ENCODE data around the gene LIPE.

The LIPE gene

DNA sequence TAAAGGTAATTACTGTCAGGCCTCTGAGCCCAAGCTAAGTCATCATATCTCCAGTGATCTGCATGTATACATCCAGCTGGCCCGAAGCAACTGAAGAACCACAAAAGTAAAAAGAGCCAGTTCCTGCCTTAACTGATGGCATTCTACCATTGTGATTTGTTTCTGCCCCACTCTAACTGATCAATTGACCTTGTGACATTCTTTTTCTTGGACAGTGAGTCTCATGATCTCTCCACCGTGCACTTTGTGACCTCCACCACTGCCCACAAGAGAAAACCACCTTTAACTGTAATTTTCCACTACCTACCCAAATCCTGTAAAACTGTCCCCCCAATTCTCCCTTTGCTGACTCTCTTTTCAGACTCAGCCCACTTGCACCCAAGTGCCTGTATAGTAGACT, 32.7 kb upstream of the LIPE start:
- no peaks in the 10 kb centered on the region for H3K9me3 ChIP-seq (ENCODE audit: insufficient read depth, low read depth, low read length)
- no peaks in the 10 kb centered on the region for H4K20me1 ChIP-seq (ENCODE audit: insufficient read depth, low read length, poor library complexity, severe bottlenecking)
- no peaks in the 10 kb centered on the region for H3K36me3 ChIP-seq (ENCODE audit: insufficient read depth, low read length)
- peaks cover 7% of the 10 kb centered on the region for H3K4me1 ChIP-seq (ENCODE audit: insufficient read depth, low read length, poor library complexity, severe bottlenecking)
- no peaks in the 10 kb centered on the region for H3K27me3 ChIP-seq (ENCODE audit: insufficient read depth, low read length, poor library complexity, severe bottlenecking)
- H3K4me2 ChIP-seq (ENCODE audit: low read depth, low read length, poor library complexity, severe bottlenecking), result no peak overlapping the region
- H3K9ac ChIP-seq (ENCODE audit: low read depth, low read length, poor library complexity, severe bottlenecking), result no peak overlapping the region
- no peaks in the 10 kb centered on the region for H3K79me2 ChIP-seq (ENCODE audit: insufficient read depth, low read length)
- TF ChIP-seq EZH2phosphoT487 (IDR thresholded peaks at IDR 0.05; ENCODE audit: borderline replicate concordance), result no peak
- no peak overlapping the region for H3K4me3 ChIP-seq (ENCODE audit: low read length, poor library complexity, severe bottlenecking)
- H3K9me2 ChIP-seq (replicated peaks; ENCODE audit: low read depth, low read length), result no peaks in the 10 kb centered on the region
- no peak overlapping the region for H2AFZ ChIP-seq (ENCODE audit: low read length)
- no peaks in the 10 kb centered on the region for H3F3A ChIP-seq (ENCODE audit: low read depth)

DNA sequence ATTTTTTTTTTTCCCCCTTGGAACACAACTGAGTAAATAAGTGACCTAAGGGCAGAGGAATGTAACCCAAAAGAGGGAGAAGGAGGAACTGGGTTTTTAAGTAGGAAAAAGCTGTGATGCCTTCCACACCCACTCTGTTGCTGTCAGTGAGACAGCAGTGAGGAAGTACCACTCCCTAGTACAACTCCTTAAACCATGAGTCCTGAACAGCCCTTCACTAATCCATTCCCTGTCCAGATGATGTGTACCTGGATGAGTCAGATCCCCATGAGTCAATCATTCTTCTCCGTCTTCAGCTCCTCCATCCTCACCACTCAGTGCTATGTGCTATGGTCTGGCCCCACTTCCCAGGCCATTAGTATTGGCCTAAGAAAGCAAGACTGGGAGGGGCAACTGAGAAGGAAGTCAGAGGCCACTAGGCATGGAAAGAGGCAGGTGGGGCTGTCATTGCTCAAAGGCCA, 28.5 kb upstream of the LIPE start:
- H3K4me2 ChIP-seq (ENCODE audit: low read depth, low read length, poor library complexity, severe bottlenecking), result no peak overlapping the region
- no peaks in the 10 kb centered on the region for H4K20me1 ChIP-seq (ENCODE audit: insufficient read depth, low read length, poor library complexity, severe bottlenecking)
- H3K9me2 ChIP-seq (replicated peaks; ENCODE audit: low read depth, low read length), result no peaks in the 10 kb centered on the region
- no peak overlapping the region for H3K4me3 ChIP-seq (ENCODE audit: low read length, poor library complexity, severe bottlenecking)
- no peaks in the 10 kb centered on the region for H3K27me3 ChIP-seq (ENCODE audit: insufficient read depth, low read length, poor library complexity, severe bottlenecking)
- H3F3A ChIP-seq (ENCODE audit: low read depth), result no peaks in the 10 kb centered on the region
- peaks cover 30% of the 10 kb centered on the region for H3K4me1 ChIP-seq (ENCODE audit: insufficient read depth, low read length, poor library complexity, severe bottlenecking)
- TF ChIP-seq EZH2phosphoT487 (IDR thresholded peaks at IDR 0.05; ENCODE audit: borderline replicate concordance), result no peak
- TF ChIP-seq, protein P1, sequence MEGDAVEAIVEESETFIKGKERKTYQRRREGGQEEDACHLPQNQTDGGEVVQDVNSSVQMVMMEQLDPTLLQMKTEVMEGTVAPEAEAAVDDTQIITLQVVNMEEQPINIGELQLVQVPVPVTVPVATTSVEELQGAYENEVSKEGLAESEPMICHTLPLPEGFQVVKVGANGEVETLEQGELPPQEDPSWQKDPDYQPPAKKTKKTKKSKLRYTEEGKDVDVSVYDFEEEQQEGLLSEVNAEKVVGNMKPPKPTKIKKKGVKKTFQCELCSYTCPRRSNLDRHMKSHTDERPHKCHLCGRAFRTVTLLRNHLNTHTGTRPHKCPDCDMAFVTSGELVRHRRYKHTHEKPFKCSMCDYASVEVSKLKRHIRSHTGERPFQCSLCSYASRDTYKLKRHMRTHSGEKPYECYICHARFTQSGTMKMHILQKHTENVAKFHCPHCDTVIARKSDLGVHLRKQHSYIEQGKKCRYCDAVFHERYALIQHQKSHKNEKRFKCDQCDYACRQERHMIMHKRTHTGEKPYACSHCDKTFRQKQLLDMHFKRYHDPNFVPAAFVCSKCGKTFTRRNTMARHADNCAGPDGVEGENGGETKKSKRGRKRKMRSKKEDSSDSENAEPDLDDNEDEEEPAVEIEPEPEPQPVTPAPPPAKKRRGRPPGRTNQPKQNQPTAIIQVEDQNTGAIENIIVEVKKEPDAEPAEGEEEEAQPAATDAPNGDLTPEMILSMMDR (conservative IDR thresholded peaks at IDR 0.05; ENCODE audit: low read length), result no peak
- no peaks in the 10 kb centered on the region for H3K36me3 ChIP-seq (ENCODE audit: insufficient read depth, low read length)
- no peak overlapping the region for H3K9ac ChIP-seq (ENCODE audit: low read depth, low read length, poor library complexity, severe bottlenecking)
- no peaks in the 10 kb centered on the region for H3K9me3 ChIP-seq (ENCODE audit: insufficient read depth, low read depth, low read length)
- no peak overlapping the region for H2AFZ ChIP-seq (ENCODE audit: low read length)
- H3K79me2 ChIP-seq (ENCODE audit: insufficient read depth, low read length), result no peaks in the 10 kb centered on the region

DNA sequence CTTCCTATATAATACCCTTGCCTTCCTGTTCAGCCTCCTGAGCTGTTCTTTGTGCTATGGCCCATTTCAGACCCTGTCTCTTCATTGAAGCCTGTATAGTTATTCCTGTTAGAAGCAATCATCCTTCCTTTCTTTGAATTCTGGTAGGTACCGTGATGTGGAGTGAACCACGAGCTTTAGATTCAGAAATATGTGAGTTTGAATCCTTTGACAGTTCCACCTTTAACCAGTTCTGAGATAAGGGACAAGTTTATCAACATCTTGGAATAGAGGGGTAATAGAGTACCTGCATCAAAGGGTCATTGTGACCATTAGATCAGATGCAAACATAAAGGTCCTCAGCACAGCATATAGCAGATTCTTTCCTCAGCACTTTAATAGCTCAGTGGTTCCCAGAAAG, 27.9 kb upstream of the LIPE start:
- no peaks in the 10 kb centered on the region for H3F3A ChIP-seq (ENCODE audit: low read depth)
- no peaks in the 10 kb centered on the region for H3K9me3 ChIP-seq (ENCODE audit: insufficient read depth, low read depth, low read length)
- H3K4me3 ChIP-seq (ENCODE audit: low read length, poor library complexity, severe bottlenecking), result no peak overlapping the region
- H3K4me2 ChIP-seq (ENCODE audit: low read depth, low read length, poor library complexity, severe bottlenecking), result no peak overlapping the region
- H3K4me1 ChIP-seq (ENCODE audit: insufficient read depth, low read length, poor library complexity, severe bottlenecking), result peaks cover 31% of the 10 kb centered on the region
- no peaks in the 10 kb centered on the region for H4K20me1 ChIP-seq (ENCODE audit: insufficient read depth, low read length, poor library complexity, severe bottlenecking)
- no peak overlapping the region for H3K9ac ChIP-seq (ENCODE audit: low read depth, low read length, poor library complexity, severe bottlenecking)
- TF ChIP-seq EZH2phosphoT487 (IDR thresholded peaks at IDR 0.05; ENCODE audit: borderline replicate concordance), result no peak
- TF ChIP-seq, protein P1 (conservative IDR thresholded peaks at IDR 0.05; ENCODE audit: low read length), result no peak
- H3K27me3 ChIP-seq (ENCODE audit: insufficient read depth, low read length, poor library complexity, severe bottlenecking), result no peaks in the 10 kb centered on the region
- no peaks in the 10 kb centered on the region for H3K9me2 ChIP-seq (replicated peaks; ENCODE audit: low read depth, low read length)
- H2AFZ ChIP-seq (ENCODE audit: low read length), result no peak overlapping the region
- no peaks in the 10 kb centered on the region for H3K36me3 ChIP-seq (ENCODE audit: insufficient read depth, low read length)
- no peaks in the 10 kb centered on the region for H3K79me2 ChIP-seq (ENCODE audit: insufficient read depth, low read length)

DNA sequence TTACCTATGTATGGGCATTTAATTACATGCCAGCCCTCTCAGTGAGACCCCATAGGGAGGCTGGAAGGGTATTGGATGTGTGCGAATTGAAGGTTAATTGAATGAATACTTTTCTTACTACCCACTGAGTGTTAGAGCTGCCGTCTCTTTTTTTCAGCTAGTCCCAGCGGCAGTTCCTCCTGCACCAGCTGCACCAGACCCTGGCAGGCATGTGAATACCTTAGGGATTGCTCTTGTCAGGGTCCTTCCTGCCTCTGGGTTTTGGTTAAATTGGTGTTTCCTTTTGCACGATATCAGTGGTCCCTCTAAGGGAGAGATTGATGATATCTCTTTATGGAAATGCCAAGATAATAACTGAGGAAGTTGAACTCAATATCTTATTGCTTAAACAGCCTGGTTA, 25.4 kb upstream of the LIPE start:
- H3K9me2 ChIP-seq (replicated peaks; ENCODE audit: low read depth, low read length), result no peaks in the 10 kb centered on the region
- no peaks in the 10 kb centered on the region for H3K9me3 ChIP-seq (ENCODE audit: insufficient read depth, low read depth, low read length)
- H2AFZ ChIP-seq (ENCODE audit: low read length), result no peak overlapping the region
- no peaks in the 10 kb centered on the region for H4K20me1 ChIP-seq (ENCODE audit: insufficient read depth, low read length, poor library complexity, severe bottlenecking)
- H3K4me3 ChIP-seq (ENCODE audit: low read length, poor library complexity, severe bottlenecking), result peak overlapping the region; percentile 7
- H3K9ac ChIP-seq (ENCODE audit: low read depth, low read length, poor library complexity, severe bottlenecking), result peak overlapping the region; percentile 35
- no peak for TF ChIP-seq EZH2phosphoT487 (IDR thresholded peaks at IDR 0.05; ENCODE audit: borderline replicate concordance)
- TF ChIP-seq, protein P1 (conservative IDR thresholded peaks at IDR 0.05; ENCODE audit: low read length), result no peak
- peak overlapping the region; percentile 64 for H3K4me2 ChIP-seq (ENCODE audit: low read depth, low read length, poor library complexity, severe bottlenecking)
- no peaks in the 10 kb centered on the region for H3K27me3 ChIP-seq (ENCODE audit: insufficient read depth, low read length, poor library complexity, severe bottlenecking)
- H3K4me1 ChIP-seq (ENCODE audit: insufficient read depth, low read length, poor library complexity, severe bottlenecking), result peaks cover 31% of the 10 kb centered on the region
- H3K79me2 ChIP-seq (ENCODE audit: insufficient read depth, low read length), result no peaks in the 10 kb centered on the region
- H3F3A ChIP-seq (ENCODE audit: low read depth), result no peaks in the 10 kb centered on the region
- H3K36me3 ChIP-seq (ENCODE audit: insufficient read depth, low read length), result no peaks in the 10 kb centered on the region
